Ascending aorta (tissue), 2 donors: ENCODE data around the gene CTSZ. TPM values are rescaled to one million over a fixed set of nuclear protein-coding genes. Genes with fewer than 3 reads are reported as not detected.
"Not testable (repeated sequence)": the region's sequence is repeated elsewhere in the genome, so short reads cannot be mapped to it uniquely, and the experiment has no call there.

Experiments used
- DNase-seq, 2 donors: peaks; one replicate each; pipeline ENCODE4 v3.0.0-alpha.2; 2019; ENCODE audit warnings: low spot score in 2 of 2
- H3K27ac ChIP-seq, 2 donors: fragments of 200-600 bp; sonication (generic); one replicate each; pipeline ENCODE4 v1.5.1; 2016 to 2017; ENCODE audit warnings: mild to moderate bottlenecking in 1 of 2
- H3K27me3 ChIP-seq: fragments of 200-600 bp; sonication (generic); one replicate; pipeline ENCODE4 v1.5.1; 2017
- H3K36me3 ChIP-seq, 2 donors: fragments of 200-600 bp; sonication (generic); one replicate each; pipeline ENCODE4 v1.5.1; 2016
- H3K4me1 ChIP-seq, 2 donors: fragments of 200-600 bp; sonication (generic); one replicate each; pipeline ENCODE4 v1.5.1; 2016 to 2017; ENCODE audit warnings: mild to moderate bottlenecking in 1 of 2
- H3K4me3 ChIP-seq, 2 donors: fragments of 200-600 bp; sonication (generic); one replicate each; pipeline ENCODE4 v1.5.1; 2016 to 2017; ENCODE audit warnings: mild to moderate bottlenecking in 1 of 2
- H3K9me3 ChIP-seq, 2 donors: fragments of 200-600 bp; sonication (generic); one replicate each; pipeline ENCODE4 v1.5.1; 2016
- CTCF ChIP-seq, 3 experiments: fragments of 200-600 bp in 2 of 3; fragments of 450-650 bp in 1 of 3; sonication (generic) in 2 of 3; IDR thresholded peaks; one replicate each; pipeline ENCODE4 v1.5.1; 2016 to 2019; ENCODE audit warnings: antibody characterized with exemption in 3 of 3, mild to moderate bottlenecking in 1 of 3, moderate library complexity in 1 of 3
- intact Hi-C: fragments of 100-400 bp; cut with DNase I; formaldehyde crosslinking; loops from one replicate; pipeline ENCODE4 v1.15.1; 2023
- total RNA-seq: library from RNA; depleted of rRNA; stranded (reverse); fragments of >200 nt; gene quantifications from one replicate; pipeline ENCODE4 v1.1.0, GENCODE V29; 2016

CTSZ gene
- total RNA-seq, 1 donor from 2014 or later, result 342 TPM

GRCh38 chr20:59013031-59013951 is 6.2 kb upstream of the CTSZ start:
- H3K4me1 ChIP-seq, result peaks cover 4 to 11% of the 10 kb centered on the region in 2 donors
- no peak overlapping the region for H3K4me3 ChIP-seq
- no peaks in the 10 kb centered on the region for H3K36me3 ChIP-seq
- no peak overlapping the region for H3K27ac ChIP-seq
- H3K27me3 ChIP-seq, result no peaks in the 10 kb centered on the region
- intact Hi-C loops, result no loop called here
- H3K9me3 ChIP-seq, result no peaks in the 10 kb centered on the region
- no peak for TF ChIP-seq CTCF (IDR thresholded peaks at IDR 0.05)
- DNase-seq, result no peak

DNA sequence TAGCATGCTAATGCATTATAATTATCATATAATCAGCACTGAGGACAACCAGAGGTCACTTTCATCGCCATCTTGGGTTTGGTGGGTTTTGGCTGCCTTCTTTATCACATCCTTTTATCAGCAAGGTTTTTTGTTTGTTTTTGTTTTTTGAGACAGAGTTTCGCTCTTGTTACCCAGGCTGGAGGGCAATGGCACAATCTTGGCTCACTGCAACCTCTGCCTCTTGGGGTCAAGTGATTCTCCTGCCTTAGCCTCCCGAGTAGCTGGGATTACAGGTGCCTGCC is 4.8 kb upstream of the CTSZ start:
- H3K4me3 ChIP-seq, H3K36me3 ChIP-seq, DNase-seq, intact Hi-C loops, H3K27me3 ChIP-seq, H3K9me3 ChIP-seq: not testable (repeated sequence)
- Histone ChIP-seq H3K27ac (peak overlapping the region; percentile 50 to 70), H3K4me1 (peaks cover 4 to 18% of the 10 kb centered on the region in 2 donors)

- peak overlapping the region; percentile 50 to 70 for H3K27ac ChIP-seq
- peak in 1 of 2 donors; percentile 74 for DNase-seq
- peaks cover 6 to 21% of the 10 kb centered on the region in 2 donors for H3K4me1 ChIP-seq
- intact Hi-C loops, result no loop called here
- no peaks in the 10 kb centered on the region for H3K9me3 ChIP-seq
- no peaks in the 10 kb centered on the region for H3K27me3 ChIP-seq
- no peak for TF ChIP-seq CTCF (IDR thresholded peaks at IDR 0.05)
- H3K4me3 ChIP-seq, result peak overlapping the region in 1 of 2 donors; percentile 45
- no peaks in the 10 kb centered on the region for H3K36me3 ChIP-seq
Observed at GRCh38 chr20:59010995-59011873, 4.2 kb upstream of the CTSZ start.

GRCh38 chr20:59010321-59010994 is 3.4 kb upstream of the CTSZ start:
- DNase-seq, result peak in 1 of 2 donors; percentile 63
- Histone ChIP-seq H3K9me3 (no peaks in the 10 kb centered on the region), H3K27ac (peak overlapping the region; percentile 50 to 70), H3K27me3 (no peaks in the 10 kb centered on the region), H3K36me3 (no peaks in the 10 kb centered on the region), H3K4me1 (peaks cover 8 to 29% of the 10 kb centered on the region in 2 donors), H3K4me3 (no peak overlapping the region)
- intact Hi-C loops, result no loop called here
- no peak for TF ChIP-seq CTCF (IDR thresholded peaks at IDR 0.05)

DNA sequence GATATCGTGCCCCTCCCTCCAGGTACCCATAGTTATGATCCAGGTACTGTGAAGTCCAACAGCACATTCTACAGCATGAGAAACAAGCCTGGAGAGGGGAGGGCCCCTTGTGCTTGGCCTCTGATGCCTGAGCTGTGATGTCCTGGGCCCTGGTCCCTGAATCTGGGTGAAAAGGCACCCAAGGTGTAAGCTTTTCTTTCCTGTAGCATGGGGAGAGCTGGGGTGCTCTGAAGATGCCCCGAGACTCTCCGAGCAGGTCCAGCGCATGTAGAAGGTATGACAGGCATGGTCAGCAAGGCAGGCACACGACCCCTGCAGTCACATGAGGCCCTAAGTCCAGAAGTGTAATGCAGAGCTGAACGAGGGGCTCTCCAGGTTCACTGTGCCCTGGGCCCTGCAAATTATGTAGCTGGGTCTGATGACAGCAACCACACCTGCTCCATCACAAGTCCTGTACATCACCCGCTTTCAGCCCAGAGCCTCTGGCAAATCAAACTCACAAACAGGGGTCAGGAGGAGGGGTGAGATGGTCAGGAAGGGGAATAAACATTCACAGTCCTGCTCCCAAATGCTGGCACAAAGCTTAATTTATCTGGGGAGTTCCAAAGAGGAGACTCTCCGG is 1.8 kb upstream of the CTSZ start:
- H3K9me3 ChIP-seq, result no peaks in the 10 kb centered on the region
- H3K36me3 ChIP-seq, result no peaks in the 10 kb centered on the region
- H3K4me3 ChIP-seq, result no peak overlapping the region
- no peak for TF ChIP-seq CTCF (IDR thresholded peaks at IDR 0.05)
- intact Hi-C loops, result loop anchor here (5.0 kb wide), 1 partner anchor 33 kb away; the partner anchor contains the start of gene PRELID3B
- H3K27ac ChIP-seq, result peak overlapping the region in 1 of 2 donors; percentile 88
- H3K27me3 ChIP-seq, result no peaks in the 10 kb centered on the region
- peaks cover 16 to 38% of the 10 kb centered on the region in 2 donors for H3K4me1 ChIP-seq
- peak in 1 of 2 donors; percentile 38 for DNase-seq
